HG02981 (cell line): Measurements from ENCODE around the gene OPTC.
"Not testable (repeated sequence)": the region's sequence is repeated elsewhere in the genome, so short reads cannot be mapped to it uniquely, and the experiment has no call there.

Experiments
- ATAC-seq: cut with Tn5 transposase; IDR thresholded peaks from one replicate; pipeline ENCODE4 v1.9.1; 2021; ENCODE audit warnings: mild to moderate bottlenecking, moderate library complexity; ENCODE audit not compliant: unreplicated experiment

Gene OPTC

DNA sequence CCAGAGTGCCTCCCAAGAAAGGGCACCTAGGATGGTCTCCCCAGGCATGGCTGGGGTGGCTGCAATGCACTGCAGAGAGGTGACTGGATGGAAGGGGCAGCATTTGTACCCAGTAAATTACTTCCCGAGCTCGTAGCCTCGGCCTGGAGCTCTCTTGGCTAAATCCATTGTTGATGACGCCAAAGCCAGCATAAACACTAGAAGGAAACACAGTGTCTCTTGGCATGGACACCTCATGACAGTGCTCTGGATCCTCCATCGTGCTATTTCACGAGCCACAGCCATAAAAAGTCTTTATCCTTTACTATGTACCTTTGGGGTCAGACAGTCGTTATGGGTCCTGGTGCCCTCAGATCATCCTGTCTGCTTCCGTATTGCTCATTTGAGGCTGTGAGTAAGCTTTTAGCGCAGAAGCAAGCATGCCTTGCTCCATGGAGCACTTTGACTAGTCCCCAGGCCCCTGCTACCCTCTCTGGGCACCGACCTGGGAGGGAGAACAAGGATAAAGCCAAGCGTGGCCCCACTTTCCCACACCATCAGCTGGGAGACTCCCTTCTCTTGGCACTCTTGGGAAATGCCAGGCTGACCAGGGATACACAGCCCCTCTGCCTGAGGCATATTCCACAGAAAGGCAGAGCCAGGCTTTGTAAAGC lies 28.7 kb upstream of the OPTC start:
- no peak for ATAC-seq

GRCh38 chr1:203465948-203466347 lies 28.0 kb upstream of the OPTC start:
- no peak for ATAC-seq

- not testable (repeated sequence) for ATAC-seq
Observed at GRCh38 chr1:203466906-203467549, 26.9 kb upstream of the OPTC start.

- ATAC-seq = no peak
Observed at GRCh38 chr1:203467550-203467921, 26.4 kb upstream of the OPTC start.

DNA sequence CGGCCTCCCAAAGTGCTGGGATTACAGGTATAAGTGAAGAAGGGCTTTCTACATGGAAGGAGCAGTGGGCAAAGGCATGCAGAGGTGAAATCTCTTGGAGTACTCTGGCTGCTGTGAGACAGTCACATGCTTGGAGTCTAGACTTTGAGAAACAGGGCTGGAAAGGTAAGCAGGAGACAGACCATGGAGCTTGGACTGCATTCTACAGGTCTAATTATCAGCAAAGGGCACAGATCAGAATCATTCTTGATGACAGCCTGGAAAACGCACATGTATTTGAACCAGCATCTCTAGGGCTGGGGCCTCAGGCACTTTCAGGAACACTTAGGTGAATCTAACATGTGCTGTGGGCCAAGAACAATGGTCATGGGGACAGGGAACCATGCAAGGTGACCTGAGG lies 25.6 kb upstream of the OPTC start:
- no peak for ATAC-seq

DNA sequence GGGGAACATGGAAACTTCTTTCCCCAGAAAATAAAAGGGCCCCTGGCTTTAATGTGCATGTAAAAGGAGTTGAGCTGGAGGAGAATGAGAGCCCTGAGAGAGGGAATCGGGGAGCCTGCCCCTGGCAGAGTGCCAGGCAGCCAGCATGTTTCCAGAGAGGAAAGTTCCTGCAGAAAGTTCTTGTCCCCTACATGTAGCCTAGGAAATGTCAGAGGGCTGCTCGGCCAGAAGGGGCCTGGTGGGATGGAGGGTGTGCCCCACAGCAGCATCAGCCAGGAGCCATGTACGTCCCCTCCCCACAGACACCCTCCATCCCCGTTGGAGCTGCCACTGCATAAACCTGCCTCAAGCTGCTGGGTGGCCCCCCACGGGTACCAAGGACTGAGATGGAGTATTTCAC lies 23.7 kb upstream of the OPTC start:
- no peak for ATAC-seq

- no peak for ATAC-seq
Observed at GRCh38 chr1:203471841-203472240, 22.1 kb upstream of the OPTC start.

DNA sequence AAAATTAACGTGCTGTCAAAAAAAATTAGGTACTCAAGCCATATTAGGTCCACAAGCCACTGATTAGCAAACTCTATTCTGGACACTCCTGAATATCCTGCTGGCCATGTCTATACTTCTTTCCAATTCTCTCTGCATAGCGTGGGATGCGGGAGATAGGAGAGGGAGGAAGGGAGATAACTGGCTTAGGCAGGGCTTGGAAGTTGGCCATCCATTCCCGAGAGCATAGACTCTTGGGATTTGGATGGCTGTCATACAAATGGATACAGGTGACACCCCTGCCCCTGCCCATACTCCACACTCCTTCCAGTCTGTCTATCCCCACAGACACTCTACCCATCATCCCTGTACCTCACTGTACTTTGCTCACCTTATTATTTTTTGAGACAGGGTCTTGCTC lies 20.7 kb upstream of the OPTC start:
- ATAC-seq = no peak

- ATAC-seq = no peak
Observed at GRCh38 chr1:203473781-203474305, 20.1 kb upstream of the OPTC start.

- ATAC-seq = no peak
Observed at GRCh38 chr1:203475012-203475981, 18.7 kb upstream of the OPTC start, which contains the start of gene PRELP. Gene PRELP, plus strand, starts transcription at chr1:203475806. Its CDS starts 7,379 bp downstream, at chr1:203483185.

- no peak for ATAC-seq
Observed at GRCh38 chr1:203476216-203476814, 17.6 kb upstream of the OPTC start.

GRCh38 chr1:203477748-203478147 lies 16.2 kb upstream of the OPTC start:
- no peak for ATAC-seq

DNA sequence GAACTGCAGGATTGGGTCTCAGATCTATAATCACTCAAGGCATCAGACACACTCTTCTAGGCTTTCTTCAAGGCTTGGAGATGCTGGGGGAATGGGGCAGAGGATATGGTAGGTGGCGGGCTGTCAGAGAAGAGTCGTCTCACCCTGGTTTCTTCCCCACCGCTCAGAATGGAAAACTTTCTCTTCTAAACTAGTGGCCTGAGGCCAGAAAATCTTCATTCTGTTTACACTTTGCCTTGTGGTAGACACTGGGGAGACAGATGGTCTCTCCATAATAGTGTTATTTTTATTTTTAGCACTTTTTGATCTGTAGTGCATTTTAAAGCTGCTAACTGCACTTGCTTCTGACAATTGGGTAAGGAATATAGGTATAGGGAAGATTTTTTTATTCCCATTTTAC lies 15.7 kb upstream of the OPTC start:
- ATAC-seq = no peak

DNA sequence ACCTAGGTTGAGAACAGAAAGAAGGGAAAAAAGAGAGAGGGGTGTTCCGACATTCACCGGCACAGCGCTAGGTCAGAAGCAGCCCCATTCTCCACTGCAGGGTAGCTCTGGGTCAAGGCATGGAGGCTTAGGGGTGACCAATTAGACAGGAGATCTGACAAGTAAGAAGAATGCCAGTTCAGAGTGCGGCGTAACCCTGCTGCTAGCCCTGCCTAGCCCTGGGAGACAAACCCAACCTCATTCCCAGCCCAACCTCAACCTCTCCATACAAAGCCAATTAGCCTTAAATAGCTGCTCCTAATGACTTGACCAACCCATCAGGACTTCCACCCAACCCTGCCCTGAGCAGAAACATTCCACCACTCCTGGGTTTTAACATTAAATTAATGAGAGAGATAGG lies 15.0 kb upstream of the OPTC start:
- ATAC-seq = no peak

- no peak for ATAC-seq
Observed at GRCh38 chr1:203479646-203480045, 14.3 kb upstream of the OPTC start.

DNA sequence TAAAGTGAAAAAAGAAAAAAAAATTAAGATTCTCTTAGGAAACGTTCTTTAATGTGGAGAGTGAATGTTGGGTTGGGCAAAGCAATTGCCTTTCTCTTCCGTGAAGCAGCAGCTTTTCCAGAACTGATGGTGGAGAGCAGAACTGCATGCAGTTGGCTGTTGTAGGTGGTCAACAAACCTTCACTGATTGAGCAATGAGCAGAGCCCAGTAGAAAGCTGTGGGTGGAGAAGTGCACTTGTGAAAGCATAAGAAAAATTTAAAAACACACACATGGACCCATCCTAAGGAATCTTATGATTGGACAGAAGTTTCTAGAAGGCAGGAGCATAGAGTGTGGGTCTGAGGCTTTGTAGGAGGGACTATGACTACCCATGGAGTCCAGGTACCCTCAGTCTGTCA lies 13.9 kb upstream of the OPTC start:
- ATAC-seq = no peak

- ATAC-seq = no peak
Observed at GRCh38 chr1:203480525-203481084, 13.3 kb upstream of the OPTC start.

GRCh38 chr1:203481196-203481595 lies 12.8 kb upstream of the OPTC start:
- no peak for ATAC-seq

DNA sequence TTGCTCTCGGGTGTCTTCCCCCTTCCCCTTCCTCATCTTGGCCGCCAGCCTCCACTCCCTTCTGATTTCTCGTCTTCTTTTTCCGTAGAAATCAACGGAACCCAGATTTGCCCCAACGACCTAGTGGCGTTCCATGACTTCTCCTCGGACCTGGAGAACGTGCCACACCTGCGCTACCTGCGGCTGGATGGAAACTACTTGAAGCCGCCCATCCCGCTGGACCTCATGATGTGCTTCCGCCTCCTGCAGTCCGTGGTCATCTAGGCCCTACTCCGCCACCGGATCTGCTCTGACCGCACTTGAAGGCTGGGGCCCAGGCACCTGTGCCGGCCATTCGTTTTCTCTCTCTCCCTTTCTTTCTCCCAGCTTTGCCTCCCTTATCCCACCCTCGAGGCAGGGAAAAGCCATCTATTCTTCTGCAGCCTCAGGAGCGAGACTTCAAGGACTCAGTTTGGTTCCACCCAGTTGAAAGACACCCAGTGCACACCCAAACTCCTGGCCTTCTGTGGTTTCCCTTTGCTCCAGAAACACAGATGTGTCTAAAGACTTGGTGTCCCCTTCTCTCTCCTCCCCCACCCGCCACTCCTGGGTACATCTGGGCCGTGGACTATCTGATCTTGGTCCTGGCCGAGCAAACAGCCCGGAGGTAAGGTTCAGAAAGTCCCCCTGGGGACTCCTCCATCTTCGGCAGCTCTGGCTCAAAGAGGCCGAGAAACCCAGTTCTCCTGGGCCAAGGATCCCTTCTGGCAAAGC lies 7.2 kb upstream of the OPTC start:
- ATAC-seq = no peak

DNA sequence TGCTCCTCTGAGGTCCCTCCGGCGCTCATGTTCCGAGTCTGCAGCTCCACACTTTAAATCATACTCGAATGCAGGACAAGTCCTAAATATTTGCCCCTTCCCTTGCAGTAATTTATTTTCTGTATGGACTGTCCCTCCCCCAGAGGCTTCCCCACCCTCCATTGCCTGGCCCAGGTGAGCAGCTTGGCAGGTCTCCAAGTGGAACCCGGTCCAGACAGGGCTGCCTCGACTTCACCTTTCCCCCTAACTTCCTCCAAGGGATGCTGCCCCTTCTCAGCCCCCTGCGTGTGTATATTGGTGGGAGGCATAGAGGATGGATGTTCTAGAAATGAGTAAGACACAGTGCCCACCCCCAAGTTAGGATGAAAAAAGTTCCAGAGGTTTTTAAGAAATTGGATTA lies 5.4 kb upstream of the OPTC start:
- no peak for ATAC-seq
